Activated B cell treated with CpG ODN at 0.5 μM for 24 hours (primary cell): Measurements from ENCODE around the gene GSG1L. TPM values are rescaled to one million over a fixed set of nuclear protein-coding genes. Genes with fewer than 3 reads are reported as not detected.

Experiments used
- ATAC-seq: fragments of 200-7000 bp; cut with Tn5 transposase; one replicate; pipeline ENCODE4 v1.10.0; 2021; ENCODE audit warnings: low read depth, mild to moderate bottlenecking, moderate library complexity
- CTCF ChIA-PET: fragments of 350-600 bp; sonication (Branson Sonifier 250); formaldehyde crosslinking; loops from one replicate; lab custom pipeline; 2021; ENCODE audit warnings: antibody characterized with exemption; lab: Charles Lee
- POLR2A ChIA-PET: fragments of 350-600 bp; sonication (Branson Sonifier 250); formaldehyde crosslinking; loops from one replicate; lab custom pipeline; 2021; ENCODE audit warnings: antibody characterized with exemption; lab: Charles Lee
- DNase-seq: peaks from one replicate; pipeline ENCODE4 v3.0.0; 2022
- H3K27ac Mint-ChIP-seq: one replicate; pipeline ENCODE4 v1.8.0; 2020; ENCODE audit warnings: mixed read lengths
- H3K27me3 Mint-ChIP-seq: one replicate; pipeline ENCODE4 v1.8.0; 2021; ENCODE audit warnings: mixed read lengths
- H3K36me3 Mint-ChIP-seq: one replicate; pipeline ENCODE4 v1.8.0; 2021; ENCODE audit warnings: low read depth, mixed read lengths
- H3K4me1 Mint-ChIP-seq: one replicate; pipeline ENCODE4 v1.8.0; 2021; ENCODE audit warnings: mixed read lengths
- H3K4me3 Mint-ChIP-seq: one replicate; pipeline ENCODE4 v1.8.0; 2020; ENCODE audit warnings: mild to moderate bottlenecking, mixed read lengths
- H3K9me3 Mint-ChIP-seq: one replicate; pipeline ENCODE4 v1.8.0; 2020; ENCODE audit warnings: mixed read lengths
- CTCF ChIP-seq: fragments of 200-600 bp; IDR thresholded peaks from one replicate; pipeline ENCODE4 v1.8.0; 2022; ENCODE audit warnings: antibody characterized with exemption, mild to moderate bottlenecking
- intact Hi-C: fragments of 100-400 bp; cut with micrococcal nuclease; formaldehyde crosslinking; loops from one replicate; pipeline ENCODE4 v1.15.1; 2024
- total RNA-seq: library from RNA; stranded (reverse); gene quantifications from 2 replicates; pipeline ENCODE4 v1.2.3, GENCODE V29; 2022

The GSG1L gene
- total RNA-seq, 1 donor from 2014 or later: not detected

- Mint-ChIP-seq H3K4me1 (peaks cover 8% of the 10 kb centered on the region), H3K27me3 (no peaks in the 10 kb centered on the region), H3K27ac (no peak overlapping the region), H3K4me3 (no peak overlapping the region), H3K9me3 (no peaks in the 10 kb centered on the region), H3K36me3 (peaks cover 49% of the 10 kb centered on the region)
- intact Hi-C loops: no loop called here
- ChIA-PET POLR2A (no interaction called here), CTCF (no interaction called here)
- no peak for ATAC-seq
- DNase-seq: no peak
- no peak for TF ChIP-seq CTCF
These were observed 305.0 kb downstream of the GSG1L start for GRCh38 chr16:27758544-27758943.

- ATAC-seq (no peak), DNase-seq (no peak)
- ChIA-PET CTCF (no interaction called here), POLR2A (no interaction called here)
- H3K4me1 Mint-ChIP-seq: peaks cover 8% of the 10 kb centered on the region
- no peaks in the 10 kb centered on the region for H3K9me3 Mint-ChIP-seq
- TF ChIP-seq CTCF: no peak
- H3K36me3 Mint-ChIP-seq: peaks cover 39% of the 10 kb centered on the region
- intact Hi-C loops: no loop called here
- H3K4me3 Mint-ChIP-seq: no peak overlapping the region
- H3K27me3 Mint-ChIP-seq: no peaks in the 10 kb centered on the region
- no peak overlapping the region for H3K27ac Mint-ChIP-seq
These were observed 307.1 kb downstream of the GSG1L start for GRCh38 chr16:27756206-27756970.

GRCh38 chr16:27754788-27755690 is 308.5 kb downstream of the GSG1L start:
- intact Hi-C loops: no loop called here
- POLR2A ChIA-PET: no interaction called here
- H3K4me1 Mint-ChIP-seq: peaks cover 5% of the 10 kb centered on the region
- H3K9me3 Mint-ChIP-seq: no peaks in the 10 kb centered on the region
- CTCF ChIA-PET: no interaction called here
- no peaks in the 10 kb centered on the region for H3K27me3 Mint-ChIP-seq
- H3K27ac Mint-ChIP-seq: no peak overlapping the region
- no peak overlapping the region for H3K4me3 Mint-ChIP-seq
- no peak for DNase-seq
- H3K36me3 Mint-ChIP-seq: peaks cover 37% of the 10 kb centered on the region
- no peak for TF ChIP-seq CTCF
- no peak for ATAC-seq

GRCh38 chr16:27753563-27753962 is 310.0 kb downstream of the GSG1L start:
- no peaks in the 10 kb centered on the region for H3K9me3 Mint-ChIP-seq
- H3K27me3 Mint-ChIP-seq: no peaks in the 10 kb centered on the region
- ChIA-PET CTCF (no interaction called here), POLR2A (no interaction called here)
- no peak for DNase-seq
- H3K36me3 Mint-ChIP-seq: peaks cover 41% of the 10 kb centered on the region
- H3K4me3 Mint-ChIP-seq: no peak overlapping the region
- TF ChIP-seq CTCF: no peak
- H3K4me1 Mint-ChIP-seq: peaks cover 4% of the 10 kb centered on the region
- ATAC-seq: no peak
- intact Hi-C loops: no loop called here
- no peak overlapping the region for H3K27ac Mint-ChIP-seq

GRCh38 chr16:27752241-27752640 is 311.3 kb downstream of the GSG1L start:
- Mint-ChIP-seq H3K4me1 (peaks cover 4% of the 10 kb centered on the region), H3K27me3 (no peaks in the 10 kb centered on the region), H3K27ac (no peak overlapping the region), H3K4me3 (no peak overlapping the region), H3K36me3 (peaks cover 28% of the 10 kb centered on the region), H3K9me3 (no peaks in the 10 kb centered on the region)
- ChIA-PET POLR2A (no interaction called here), CTCF (no interaction called here)
- TF ChIP-seq CTCF: no peak
- DNase-seq (no peak), ATAC-seq (no peak)
- intact Hi-C loops: no loop called here
